Fibroblast of peridontal ligament (primary cell): ENCODE data around the gene MADCAM1.

Experiments used
- DNase-seq: peaks from one replicate; pipeline ENCODE4 v3.0.0-alpha.2; 2010; ENCODE audit errors: extremely low read depth

Gene MADCAM1

DNA sequence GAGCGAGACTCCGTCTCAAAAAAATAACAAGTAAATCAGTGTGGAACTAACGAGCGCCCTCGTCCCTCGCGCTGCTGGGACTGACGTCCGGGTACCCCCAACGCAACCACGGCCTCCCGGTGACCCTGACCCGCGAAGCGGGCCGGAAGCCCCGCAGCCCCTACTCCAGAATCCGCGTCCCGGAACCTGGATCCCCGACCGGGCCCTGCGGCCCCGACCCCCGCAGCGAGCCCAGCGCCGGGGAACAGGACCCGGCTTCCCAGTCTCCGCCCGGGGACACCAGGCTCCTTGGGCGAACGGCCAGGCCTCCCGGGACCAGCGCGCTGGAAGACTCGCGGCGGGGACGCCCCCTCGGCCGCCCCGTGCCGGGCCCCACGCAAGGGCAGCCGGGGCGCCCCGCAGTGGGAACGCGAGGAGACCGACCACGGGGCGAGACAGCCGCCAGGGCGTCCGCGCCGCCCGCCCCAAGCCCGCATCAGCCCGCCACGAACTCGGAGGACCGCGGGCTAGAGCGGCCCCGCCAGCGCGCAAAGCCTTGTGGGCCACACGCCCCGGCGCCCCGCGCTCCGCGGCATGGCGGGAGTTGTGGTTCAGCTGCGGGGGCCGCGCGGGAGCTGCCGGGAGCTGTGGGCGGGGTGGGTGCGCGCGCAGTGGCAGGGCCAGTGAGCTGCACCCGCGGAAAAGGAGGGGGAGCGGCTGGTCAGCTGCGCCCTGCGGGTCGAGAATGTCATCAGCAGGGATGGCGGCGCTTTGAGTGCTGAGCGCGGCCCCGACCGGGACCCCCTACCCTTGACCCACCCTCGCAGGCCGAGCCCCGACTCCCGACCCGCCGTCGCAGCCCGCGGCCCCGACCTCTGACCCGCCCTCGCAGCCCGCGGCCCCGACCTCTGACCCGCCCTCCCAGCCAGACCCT lies 7.5 kb upstream of the MADCAM1 start:
- peak; percentile 89 for DNase-seq

DNA sequence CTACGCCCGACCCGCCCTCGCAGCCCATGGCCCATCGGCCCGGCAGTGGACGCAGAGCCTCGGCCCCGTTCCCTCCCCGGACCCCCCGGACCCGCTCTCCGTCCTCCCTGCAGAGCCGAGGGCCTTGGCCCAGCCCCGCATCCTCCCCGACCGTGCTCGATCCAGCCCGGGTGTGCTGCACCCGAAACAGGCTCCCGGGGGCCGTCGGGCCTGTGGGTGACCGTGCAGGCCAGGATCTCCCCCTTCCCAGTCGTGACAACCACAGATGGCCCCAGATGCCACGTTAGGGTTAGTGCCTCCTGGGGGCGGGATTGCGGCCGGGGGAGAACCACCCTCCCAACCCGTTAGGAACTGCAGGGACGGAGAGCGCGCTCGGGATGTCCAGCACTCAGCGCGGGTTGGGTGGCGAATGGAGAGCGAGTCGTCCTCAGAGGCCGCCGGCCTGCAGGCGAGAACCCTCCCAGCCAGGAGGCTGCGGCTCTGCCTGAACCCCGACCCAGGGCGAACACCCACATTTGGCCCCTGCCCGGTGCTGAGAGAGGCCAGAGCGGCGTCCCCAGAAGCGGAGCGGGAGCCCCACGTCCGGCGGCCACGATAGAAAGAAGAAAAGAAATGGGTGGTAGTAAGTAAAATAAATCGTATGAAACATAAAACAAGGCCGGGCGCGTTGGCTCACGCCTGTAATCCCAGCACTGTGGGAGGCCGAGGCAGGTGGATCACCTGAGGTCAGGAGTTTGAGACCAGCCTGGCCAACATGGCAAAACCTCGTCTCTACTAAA lies 6.7 kb upstream of the MADCAM1 start:
- DNase-seq: peak; percentile 33

DNA sequence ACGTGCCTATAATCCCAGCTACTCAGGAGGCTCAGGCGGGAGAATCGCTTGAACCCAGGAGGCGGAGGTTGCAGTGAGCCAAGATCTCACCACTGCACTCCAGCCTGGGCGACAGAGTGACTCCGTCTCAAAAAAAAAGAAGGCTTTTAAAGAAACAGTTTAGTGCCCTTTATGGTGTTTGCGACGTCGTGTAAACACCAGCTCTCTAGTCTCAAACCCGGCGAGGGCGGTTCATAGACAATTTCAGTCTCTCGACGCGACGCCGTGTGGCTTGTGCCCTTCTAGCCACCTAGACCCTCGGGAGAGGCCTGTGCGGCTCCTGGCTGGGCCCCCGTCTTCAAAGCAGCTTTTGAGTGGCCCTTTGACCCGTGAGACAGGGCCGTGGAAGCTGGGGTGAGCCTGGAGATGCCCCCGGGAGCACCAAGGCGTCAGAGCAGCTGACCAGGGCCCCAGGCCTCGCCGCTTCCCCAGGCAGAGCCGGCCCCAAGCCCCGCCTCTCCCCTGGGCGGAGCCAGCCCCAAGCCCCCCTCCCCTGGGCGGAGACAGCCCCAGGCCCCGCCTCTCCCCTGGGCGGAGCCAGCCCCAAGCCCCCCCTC lies 5.0 kb upstream of the MADCAM1 start:
- DNase-seq: peak; percentile 8

DNA sequence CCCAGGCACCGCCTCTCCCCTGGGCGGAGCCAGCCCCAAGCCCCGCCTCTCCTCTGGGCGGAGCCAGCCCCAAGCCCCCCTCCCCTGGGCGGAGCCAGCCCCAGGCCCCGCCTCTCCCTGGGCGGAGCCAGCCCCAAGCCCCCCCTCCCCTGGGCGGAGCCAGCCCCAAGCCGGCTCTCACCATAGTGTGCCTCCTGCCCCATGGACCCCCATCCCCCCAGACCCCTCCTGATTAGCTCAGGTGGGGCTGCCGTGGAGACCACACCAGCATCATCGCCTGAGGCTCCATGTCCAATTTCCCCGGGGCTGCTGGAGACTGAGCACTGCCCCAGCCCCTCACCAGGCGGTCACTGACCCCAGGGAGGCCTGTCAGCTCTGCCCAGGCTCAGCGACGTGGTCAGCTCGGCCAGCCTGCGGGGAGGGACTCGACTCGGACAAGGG lies 4.2 kb upstream of the MADCAM1 start:
- no peak for DNase-seq

DNA sequence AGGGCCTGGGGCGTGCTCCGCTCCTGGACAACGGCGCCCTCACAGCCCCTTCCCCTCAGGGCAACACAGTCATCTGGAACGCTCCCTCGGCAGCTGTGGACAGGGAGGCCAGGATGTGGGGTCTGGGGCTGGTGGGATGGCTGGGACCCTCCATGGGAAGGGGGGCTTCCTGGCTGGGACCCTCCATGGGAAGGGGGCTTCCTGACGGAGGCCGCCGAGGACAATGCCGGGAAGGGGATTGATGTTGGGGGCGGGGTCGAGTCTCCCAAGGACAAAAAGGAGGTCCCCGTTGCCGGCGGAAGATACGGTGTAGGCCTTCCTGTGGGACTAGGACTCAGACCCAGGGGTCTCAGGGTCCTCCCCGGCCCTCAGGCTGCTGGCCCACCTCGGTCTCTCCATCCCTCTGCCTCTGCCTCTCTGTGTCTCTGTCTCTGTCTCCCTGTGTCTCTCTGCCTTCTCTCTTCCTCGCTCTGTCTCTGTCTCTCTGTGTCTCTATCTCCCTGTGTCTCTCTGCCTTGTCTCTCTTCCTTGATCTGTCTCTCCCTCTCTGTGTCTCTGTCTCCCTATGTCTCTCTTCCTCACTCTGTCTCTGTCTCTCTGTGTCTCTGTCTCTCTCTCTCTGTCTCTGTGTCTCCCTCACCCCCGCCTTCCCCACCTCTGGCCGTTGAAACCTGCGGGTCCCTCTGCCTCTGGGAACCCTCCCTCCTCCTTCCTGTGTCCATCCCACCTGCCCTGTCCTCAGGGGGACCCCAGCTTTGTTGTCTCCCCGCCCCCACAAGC lies 2.7 kb upstream of the MADCAM1 start:
- no peak for DNase-seq

DNA sequence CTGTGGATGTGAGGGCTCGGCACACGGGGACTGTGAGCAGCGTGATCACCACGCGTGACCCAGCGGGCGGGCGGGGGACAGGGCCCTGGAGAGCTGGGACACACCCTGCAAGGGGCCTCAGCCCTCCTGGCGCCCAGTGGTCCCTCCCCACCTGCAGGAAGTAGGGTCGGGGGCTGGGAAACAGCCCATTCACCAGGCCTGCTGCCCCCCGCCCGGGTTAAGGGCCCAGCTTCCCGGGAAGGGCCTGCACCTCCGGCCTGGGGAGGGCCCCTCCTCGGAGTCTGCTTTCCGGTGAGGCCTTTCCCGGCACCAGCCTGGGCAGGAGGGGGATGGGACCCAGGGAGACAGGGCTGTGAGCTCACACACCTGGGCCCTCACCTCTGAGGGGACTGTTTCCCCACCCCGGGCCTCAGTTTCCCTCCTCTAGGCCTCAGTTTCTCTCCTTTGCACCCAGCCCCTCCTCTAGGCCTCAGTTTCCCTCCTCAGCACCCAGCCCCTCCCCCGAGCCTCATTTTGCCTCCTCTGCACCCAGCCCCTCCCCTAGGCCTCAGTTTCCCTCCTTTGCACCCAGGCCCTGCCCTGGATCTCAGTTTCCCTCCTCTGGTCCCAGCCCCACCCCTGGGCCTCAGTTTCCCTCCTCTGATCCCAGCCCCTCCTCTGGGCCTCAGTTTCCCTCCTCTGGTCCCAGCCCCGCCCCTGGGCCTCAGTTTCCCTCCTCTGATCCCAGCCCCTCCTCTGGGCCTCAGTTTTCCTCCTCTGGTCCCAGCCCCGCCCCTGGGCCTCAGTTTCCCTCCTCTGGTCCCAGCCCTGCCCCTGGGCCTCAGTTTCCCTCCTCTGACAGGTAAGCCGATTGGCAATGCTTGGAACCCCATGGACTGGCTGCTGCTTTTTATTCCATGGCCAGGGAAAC lies 1.9 kb upstream of the MADCAM1 start:
- DNase-seq: no peak

DNA sequence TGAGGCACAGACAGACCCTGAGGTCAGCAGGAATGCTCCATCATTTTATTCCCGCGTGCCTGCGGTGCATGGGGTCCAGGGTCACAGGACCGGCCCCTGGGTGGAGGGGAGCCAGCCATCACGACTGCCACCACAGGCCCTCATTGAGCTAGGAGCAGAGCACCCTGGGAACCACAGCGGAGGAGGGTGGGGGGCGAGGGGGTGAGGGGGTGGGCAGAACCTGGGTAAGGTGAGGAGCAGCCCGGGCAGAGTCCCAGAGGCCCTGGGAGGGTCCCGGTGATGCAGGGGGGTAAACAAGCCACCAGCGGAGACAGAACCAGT lies 1.2 kb upstream of the MADCAM1 start:
- no peak for DNase-seq

DNA sequence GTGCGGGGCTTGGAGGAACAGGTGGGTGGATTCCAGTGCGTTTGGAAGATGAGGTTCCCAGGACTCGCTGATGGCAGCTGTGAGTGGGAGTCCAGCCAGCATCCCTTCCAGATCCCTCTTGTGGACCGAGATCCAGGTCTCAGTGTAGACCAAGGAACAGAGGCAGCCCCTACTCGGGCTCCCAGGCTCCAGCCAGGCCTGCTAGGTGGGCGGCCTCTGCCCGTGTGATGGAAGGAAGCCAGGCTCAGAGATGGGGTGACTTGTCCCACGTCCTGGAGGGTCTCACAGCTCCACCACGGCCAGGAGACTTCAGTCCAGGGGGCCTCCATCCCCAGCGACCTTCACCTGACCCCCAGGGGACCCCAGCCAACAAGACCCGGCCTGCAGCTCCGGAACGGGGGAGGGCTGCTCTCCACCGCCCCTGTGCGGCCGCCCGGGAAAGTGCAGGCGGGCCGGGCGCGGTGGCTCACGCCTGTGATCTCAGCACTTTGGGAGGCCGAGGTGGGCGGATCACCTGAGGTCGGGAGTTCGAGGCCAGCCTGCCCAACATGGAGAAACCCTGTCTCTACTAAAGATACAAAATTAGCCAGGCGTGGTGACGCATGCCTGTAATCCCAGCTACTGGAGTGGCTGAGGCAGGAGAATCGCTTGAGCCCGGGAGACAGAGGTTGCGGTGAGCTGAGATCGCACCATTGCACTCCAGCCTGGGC lies 729 bp upstream of the MADCAM1 start:
- DNase-seq: peak; percentile 14

DNA sequence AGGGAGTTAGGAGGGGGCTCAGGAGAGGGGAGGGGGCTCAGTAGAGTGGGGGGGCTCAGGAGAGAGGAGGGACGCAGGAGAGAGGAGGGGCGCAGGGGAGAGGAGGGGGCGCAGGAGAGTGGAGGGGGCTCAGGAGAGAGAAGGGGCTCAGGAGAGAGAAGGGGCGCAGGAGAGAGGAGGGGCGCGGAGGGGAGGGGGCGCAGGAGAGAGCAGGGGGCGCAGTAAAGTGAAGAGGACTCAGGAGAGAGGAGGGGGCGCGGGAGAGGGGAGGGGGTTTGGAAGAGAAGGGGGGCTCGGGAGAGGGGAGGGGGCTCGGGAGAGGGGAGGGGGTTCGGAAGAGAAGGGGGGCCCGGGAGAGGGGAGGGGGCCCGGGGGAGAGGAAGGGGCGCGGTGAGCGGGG lies 700 bp downstream of the MADCAM1 start:
- DNase-seq: no peak

DNA sequence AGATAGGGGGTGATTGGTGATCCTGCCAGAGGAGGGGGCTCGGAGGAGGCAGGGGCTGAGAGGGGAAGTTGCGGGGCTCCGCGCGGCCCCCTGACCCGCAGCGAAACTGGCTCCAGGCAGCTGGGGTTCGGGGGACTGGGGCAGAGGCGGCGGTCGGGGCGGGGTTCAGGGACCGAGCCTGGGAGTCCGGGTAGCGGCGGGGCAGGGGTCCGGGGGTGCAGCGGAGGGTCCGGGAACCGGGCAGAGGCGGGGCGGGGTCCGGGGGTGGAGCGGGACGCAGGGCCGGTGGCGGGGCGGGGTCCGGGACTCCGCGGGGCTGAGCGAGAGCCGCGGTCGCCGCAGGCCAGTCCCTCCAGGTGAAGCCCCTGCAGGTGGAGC lies 1.2 kb downstream of the MADCAM1 start:
- DNase-seq: no peak

DNA sequence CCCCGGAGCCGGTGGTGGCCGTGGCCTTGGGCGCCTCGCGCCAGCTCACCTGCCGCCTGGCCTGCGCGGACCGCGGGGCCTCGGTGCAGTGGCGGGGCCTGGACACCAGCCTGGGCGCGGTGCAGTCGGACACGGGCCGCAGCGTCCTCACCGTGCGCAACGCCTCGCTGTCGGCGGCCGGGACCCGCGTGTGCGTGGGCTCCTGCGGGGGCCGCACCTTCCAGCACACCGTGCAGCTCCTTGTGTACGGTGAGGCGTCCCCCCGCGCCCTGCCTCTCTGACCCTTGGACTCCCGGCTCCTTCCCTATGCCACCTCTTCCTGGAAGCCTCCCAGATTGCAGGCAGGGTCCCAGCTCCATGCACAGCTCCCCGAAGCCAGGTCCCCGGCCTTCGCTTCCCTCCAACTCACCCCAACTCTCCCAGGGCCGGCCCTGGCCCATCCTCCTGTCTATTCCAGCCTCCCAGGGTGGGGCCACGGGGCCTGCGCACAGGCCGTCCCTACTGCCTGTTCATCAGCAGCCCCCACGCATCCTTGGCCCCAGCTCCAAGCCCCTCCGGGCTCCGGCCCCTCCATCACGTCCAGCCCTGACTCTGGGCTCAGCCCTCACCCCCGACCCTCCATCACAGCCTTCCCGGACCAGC lies 1.7 kb downstream of the MADCAM1 start:
- DNase-seq: no peak

DNA sequence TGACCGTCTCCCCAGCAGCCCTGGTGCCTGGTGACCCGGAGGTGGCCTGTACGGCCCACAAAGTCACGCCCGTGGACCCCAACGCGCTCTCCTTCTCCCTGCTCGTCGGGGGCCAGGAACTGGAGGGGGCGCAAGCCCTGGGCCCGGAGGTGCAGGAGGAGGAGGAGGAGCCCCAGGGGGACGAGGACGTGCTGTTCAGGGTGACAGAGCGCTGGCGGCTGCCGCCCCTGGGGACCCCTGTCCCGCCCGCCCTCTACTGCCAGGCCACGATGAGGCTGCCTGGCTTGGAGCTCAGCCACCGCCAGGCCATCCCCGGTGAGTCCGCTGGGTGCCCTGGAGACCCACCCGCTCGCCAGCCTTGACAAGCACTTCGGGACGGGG lies 2.2 kb downstream of the MADCAM1 start:
- no peak for DNase-seq

DNA sequence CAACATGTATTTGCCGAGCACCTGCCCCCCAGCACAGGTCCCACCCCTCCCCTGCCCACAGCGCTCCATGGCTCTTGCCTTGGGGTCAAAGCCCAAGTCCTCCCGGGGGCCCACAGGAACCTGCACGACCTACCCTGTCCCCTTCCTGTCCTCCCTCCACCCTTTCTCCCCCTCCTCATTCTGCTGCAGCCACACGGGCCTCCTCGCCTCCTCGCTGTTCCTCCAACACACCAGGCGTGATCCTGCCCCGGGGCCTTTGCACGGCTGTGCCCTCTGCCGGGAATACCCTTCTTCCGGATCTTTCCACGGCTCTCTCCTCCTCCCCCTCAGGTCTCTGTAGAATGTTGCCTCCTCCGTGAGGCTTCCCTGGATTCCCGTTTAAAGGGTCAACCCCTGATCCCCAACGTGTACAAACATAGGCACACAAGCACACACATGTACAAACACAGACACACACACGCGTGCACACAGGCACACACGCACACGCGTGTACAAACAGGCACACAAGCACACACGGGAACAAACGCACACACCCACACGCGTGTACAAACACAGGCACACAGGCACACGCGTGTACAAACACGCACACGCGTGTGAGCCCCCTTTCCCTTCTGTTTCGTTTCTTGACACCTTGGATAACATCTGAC lies 2.8 kb downstream of the MADCAM1 start:
- no peak for DNase-seq

DNA sequence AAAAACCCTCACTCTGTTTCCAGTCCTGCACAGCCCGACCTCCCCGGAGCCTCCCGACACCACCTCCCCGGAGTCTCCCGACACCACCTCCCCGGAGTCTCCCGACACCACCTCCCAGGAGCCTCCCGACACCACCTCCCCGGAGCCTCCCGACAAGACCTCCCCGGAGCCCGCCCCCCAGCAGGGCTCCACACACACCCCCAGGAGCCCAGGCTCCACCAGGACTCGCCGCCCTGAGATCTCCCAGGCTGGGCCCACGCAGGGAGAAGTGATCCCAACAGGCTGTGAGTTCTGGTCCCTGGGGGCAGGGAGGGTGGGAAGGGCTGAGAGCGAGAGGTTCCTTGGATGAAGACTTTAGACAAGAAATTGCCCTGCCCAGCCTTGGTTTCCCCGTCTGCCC lies 5.4 kb downstream of the MADCAM1 start:
- no peak for DNase-seq

DNA sequence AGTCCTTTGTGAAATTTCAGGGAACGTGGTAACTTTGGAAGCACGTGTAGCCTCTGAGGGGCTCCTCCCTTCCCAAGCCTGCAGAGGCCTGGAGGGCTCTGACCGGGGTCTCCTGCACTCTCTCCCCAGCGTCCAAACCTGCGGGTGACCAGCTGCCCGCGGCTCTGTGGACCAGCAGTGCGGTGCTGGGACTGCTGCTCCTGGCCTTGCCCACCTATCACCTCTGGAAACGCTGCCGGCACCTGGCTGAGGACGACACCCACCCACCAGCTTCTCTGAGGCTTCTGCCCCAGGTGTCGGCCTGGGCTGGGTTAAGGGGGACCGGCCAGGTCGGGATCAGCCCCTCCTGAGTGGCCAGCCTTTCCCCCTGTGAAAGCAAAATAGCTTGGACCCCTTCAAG lies 8.3 kb downstream of the MADCAM1 start:
- no peak for DNase-seq

DNA sequence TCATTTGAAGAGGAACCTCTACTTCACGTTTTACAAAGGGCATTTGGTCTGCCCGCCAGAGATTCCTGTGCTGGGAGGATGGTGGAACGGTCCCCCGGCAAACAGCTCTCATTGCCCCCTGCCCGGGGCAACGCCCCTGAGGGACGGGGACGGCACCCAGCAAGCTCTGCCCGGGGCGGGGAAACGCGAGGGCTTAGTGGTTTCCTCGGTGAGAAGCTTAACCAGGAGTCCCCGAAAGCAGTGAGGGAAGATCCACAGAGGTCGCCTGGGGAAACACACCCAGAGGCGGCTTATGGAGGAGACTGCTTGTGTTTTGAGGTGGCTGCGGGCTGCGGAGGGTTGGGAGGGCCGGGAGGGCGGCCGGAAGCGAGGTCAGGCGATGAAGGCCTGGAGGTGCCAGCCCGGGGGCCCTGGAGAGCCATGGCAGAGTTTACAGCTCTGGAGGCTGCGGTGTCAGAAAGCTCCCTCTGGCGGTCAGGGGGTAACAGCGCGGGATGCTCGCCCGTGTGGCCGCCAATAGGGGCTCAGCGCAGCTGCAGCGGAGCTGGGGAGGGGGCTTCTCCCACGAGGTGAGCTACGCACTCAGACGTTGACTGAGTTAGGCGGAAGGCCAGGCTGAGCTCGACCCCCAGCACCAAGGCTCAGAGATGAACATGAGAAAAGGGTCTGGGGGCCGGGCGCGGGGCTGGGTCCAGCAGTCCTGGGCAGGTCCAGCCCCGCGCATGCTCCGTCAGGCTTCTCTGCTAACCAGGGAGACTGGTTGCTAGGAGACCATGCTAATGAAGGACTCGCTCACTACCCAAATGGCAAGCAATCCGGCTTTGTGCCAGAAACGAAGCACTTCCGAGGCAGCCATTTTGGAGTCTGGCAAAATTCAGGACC lies 10.4 kb downstream of the MADCAM1 start:
- DNase-seq: peak; percentile 100

DNA sequence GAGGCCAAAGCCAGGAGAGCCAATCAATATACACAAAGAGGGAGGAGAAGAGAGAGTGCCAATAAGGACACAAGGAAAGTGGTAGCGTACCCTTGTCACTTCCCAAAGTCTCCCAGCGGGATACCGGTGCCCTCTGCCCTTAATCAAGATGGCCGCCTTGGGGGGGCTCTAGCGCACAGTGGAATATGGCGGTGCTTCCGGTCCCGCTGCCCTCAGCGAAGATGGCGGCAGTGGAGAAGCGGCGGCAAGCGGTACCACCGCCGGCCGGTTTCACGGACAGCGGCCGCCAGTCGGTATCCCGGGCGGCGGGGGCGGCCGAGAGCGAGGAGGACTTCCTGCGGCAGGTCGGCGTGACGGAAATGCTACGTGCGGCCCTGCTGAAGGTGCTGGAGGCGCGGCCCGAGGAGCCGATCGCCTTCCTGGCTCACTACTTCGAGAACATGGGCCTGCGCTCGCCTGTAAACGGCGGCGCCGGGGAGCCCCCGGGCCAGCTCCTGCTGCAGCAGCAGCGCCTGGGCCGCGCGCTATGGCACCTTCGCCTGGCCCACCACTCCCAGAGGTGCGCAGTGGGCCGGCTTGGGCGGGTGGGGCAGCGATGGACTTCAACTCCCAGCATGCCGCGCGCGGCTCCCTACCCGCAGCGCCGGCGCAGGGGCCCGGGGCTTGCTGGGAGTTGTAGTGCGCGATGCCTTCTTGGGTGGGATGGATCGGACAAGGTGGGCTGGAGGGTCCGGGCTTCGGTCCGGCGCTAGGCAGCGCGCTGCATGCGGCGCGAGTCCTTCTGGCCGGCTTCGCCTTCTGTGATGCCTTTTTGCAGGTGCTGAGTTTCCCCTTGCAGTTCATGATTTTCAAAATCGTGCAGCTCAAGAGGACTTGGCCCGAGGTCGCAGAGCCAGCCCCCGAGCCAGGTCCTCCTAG lies 11.3 kb downstream of the MADCAM1 start, which contains the start of gene TPGS1:
Gene TPGS1 (plus strand): TSS at position 212 of the 918 bp plus-strand sequence. CDS start 10 bp downstream, at position 222.
- DNase-seq: peak; percentile 47
